ENCODE data around the gene CACNA1B.

CACNA1B gene

DNA sequence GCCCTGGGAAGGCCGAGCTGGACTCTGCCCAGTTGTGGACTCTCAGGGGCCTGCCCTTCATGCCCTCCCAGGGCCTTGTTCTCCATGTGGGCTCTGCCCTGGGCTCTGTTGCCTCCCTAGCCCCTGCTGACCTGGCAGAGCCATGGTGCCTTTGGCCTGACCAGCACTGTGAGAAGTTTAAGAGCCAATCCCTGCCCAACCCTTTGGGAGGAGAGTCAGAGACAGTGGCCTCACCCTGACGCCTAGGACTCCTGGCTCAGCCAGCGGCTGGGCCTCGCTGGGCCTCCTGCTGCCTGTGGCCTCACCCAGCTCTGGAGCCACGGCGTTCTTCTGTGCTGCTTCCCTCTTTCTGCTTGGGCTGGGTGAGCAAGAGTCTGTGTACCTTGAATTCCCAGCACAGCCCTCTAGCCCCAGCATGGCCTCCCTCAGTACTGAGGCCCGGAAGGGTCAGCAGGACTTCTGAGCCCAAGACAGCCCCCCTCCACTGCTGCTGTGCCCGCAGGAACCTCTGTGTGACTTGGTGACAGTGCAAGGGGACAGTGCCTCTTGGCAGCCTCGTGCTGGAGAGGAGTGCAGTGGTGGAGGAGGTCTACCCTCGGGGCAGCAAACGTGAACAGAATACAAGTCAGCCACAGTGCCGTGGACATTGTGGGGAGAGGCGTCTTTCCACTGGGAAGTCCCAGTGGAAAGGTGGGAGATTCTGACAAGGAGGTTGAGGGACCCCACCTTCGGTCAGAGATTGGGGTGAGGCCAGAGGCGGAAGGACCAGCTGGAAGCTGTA is 97.4 kb downstream of the CACNA1B start:
- Histone ChIP-seq H3K27me3 (ENCODE audit: control insufficient read depth in 1 of 2, insufficient read depth in 2 of 2, low read length in 2 of 2) (peaks cover 5 to 6% of the 10 kb centered on the region in 2 donors), H3K9ac (ENCODE audit: low read length in 2 of 2) (no peak overlapping the region), H3K9me3 (ENCODE audit: control insufficient read depth in 2 of 2, low read length in 2 of 2) (no peaks in the 10 kb centered on the region), H3K4me3 (ENCODE audit: low read length in 2 of 2) (no peak overlapping the region), H3K36me3 (ENCODE audit: control insufficient read depth in 2 of 2, insufficient read depth in 2 of 2, low read length in 2 of 2) (no peaks in the 10 kb centered on the region), H3K27ac (ENCODE audit: low read length) (no peak overlapping the region), H3K4me1 (ENCODE audit: control insufficient read depth, insufficient read depth, low read length) (no peaks in the 10 kb centered on the region)

- H3K4me3 ChIP-seq (ENCODE audit: low read length in 2 of 2): no peak overlapping the region
- no peak overlapping the region for H3K9ac ChIP-seq (ENCODE audit: low read length in 2 of 2)
- H3K36me3 ChIP-seq (ENCODE audit: control insufficient read depth in 2 of 2, insufficient read depth in 2 of 2, low read length in 2 of 2): no peaks in the 10 kb centered on the region
- no peaks in the 10 kb centered on the region for H3K9me3 ChIP-seq (ENCODE audit: control insufficient read depth in 2 of 2, low read length in 2 of 2)
- H3K27me3 ChIP-seq (ENCODE audit: control insufficient read depth in 1 of 2, insufficient read depth in 2 of 2, low read length in 2 of 2): peaks cover 5 to 6% of the 10 kb centered on the region in 2 donors
- no peaks in the 10 kb centered on the region for H3K4me1 ChIP-seq (ENCODE audit: control insufficient read depth, insufficient read depth, low read length)
- H3K27ac ChIP-seq (ENCODE audit: low read length): no peak overlapping the region
These were observed 97.9 kb downstream of the CACNA1B start for GRCh38 chr9:137975527-137975913.

GRCh38 chr9:137975936-137976565 is 98.5 kb downstream of the CACNA1B start:
- Histone ChIP-seq H3K4me1 (ENCODE audit: control insufficient read depth, insufficient read depth, low read length) (no peaks in the 10 kb centered on the region), H3K9ac (ENCODE audit: low read length in 2 of 2) (no peak overlapping the region), H3K9me3 (ENCODE audit: control insufficient read depth in 2 of 2, low read length in 2 of 2) (no peaks in the 10 kb centered on the region), H3K4me3 (ENCODE audit: low read length in 2 of 2) (no peak overlapping the region), H3K36me3 (ENCODE audit: control insufficient read depth in 2 of 2, insufficient read depth in 2 of 2, low read length in 2 of 2) (no peaks in the 10 kb centered on the region), H3K27ac (ENCODE audit: low read length) (no peak overlapping the region), H3K27me3 (ENCODE audit: control insufficient read depth in 1 of 2, insufficient read depth in 2 of 2, low read length in 2 of 2) (peaks cover 5 to 6% of the 10 kb centered on the region in 2 donors)

DNA sequence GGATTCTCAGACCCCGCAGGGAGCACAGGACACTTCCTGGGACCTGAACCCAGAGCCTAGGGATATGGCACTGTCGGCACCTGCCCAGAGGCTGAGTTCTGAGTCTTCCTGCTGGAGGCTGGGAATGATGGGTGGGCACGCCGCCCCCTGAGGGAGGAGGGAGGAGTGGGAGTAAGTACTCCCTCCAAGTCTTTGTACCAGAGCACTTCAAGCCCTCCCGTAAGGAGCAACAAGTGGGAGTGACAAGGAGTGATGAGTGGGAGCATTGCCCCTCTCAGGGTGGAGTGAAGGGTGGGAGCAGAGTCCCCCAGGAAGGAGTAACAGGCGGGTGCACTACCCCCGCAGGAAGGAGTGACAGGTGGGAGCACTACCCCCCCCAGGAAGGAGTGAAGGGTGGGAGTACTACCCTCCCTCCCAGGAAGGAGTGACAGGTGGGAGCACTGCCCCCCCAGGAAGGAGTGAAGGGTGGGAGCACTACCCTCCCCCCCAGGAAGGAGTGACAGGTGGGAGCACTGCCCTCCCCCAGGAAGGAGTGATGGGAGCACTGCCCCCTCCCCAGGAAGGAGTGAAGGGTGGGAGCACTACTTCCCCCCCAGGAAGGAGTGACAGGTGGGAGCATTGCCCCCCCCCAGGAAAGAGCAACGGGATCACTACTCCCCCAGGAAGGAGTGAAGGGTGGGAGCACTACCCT is 100.1 kb downstream of the CACNA1B start:
- Histone ChIP-seq H3K9me3 (ENCODE audit: control insufficient read depth in 2 of 2, low read length in 2 of 2) (peaks cover 0 to 2% of the 10 kb centered on the region in 2 donors), H3K4me3 (ENCODE audit: low read length in 2 of 2) (no peak overlapping the region), H3K36me3 (ENCODE audit: control insufficient read depth in 2 of 2, insufficient read depth in 2 of 2, low read length in 2 of 2) (no peaks in the 10 kb centered on the region), H3K27ac (ENCODE audit: low read length) (no peak overlapping the region), H3K9ac (ENCODE audit: low read length in 2 of 2) (no peak overlapping the region), H3K27me3 (ENCODE audit: control insufficient read depth in 1 of 2, insufficient read depth in 2 of 2, low read length in 2 of 2) (peaks cover 0 to 4% of the 10 kb centered on the region in 2 donors), H3K4me1 (ENCODE audit: control insufficient read depth, insufficient read depth, low read length) (no peaks in the 10 kb centered on the region)

DNA sequence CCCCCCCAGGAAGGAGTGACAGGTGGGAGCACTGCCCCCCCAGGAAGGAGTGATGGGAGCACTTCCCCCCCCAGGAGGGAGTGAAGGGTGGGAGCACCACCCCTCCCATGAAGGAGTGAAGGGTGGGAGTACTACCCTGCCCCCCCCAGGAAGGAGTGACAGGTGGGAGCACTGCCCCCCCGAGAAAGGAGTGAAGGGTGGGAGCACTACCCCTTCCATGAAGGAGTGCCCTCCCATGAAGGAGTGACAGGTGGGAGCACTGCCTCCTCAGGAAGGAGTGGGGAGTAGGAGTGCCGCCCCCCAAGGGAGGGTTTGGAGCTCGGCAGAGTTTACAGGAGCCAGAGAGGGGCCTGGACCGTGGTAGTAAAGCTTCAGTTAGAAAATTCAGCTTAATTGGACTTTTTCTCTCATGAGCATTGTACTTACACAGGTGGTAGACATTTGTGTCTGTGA is 100.7 kb downstream of the CACNA1B start:
- H3K9me3 ChIP-seq (ENCODE audit: control insufficient read depth in 2 of 2, low read length in 2 of 2): peaks cover 0 to 2% of the 10 kb centered on the region in 2 donors
- H3K4me3 ChIP-seq (ENCODE audit: low read length in 2 of 2): no peak overlapping the region
- no peaks in the 10 kb centered on the region for H3K4me1 ChIP-seq (ENCODE audit: control insufficient read depth, insufficient read depth, low read length)
- no peak overlapping the region for H3K27ac ChIP-seq (ENCODE audit: low read length)
- no peak overlapping the region for H3K9ac ChIP-seq (ENCODE audit: low read length in 2 of 2)
- peaks cover 0 to 3% of the 10 kb centered on the region in 2 donors for H3K27me3 ChIP-seq (ENCODE audit: control insufficient read depth in 1 of 2, insufficient read depth in 2 of 2, low read length in 2 of 2)
- H3K36me3 ChIP-seq (ENCODE audit: control insufficient read depth in 2 of 2, insufficient read depth in 2 of 2, low read length in 2 of 2): no peaks in the 10 kb centered on the region

DNA sequence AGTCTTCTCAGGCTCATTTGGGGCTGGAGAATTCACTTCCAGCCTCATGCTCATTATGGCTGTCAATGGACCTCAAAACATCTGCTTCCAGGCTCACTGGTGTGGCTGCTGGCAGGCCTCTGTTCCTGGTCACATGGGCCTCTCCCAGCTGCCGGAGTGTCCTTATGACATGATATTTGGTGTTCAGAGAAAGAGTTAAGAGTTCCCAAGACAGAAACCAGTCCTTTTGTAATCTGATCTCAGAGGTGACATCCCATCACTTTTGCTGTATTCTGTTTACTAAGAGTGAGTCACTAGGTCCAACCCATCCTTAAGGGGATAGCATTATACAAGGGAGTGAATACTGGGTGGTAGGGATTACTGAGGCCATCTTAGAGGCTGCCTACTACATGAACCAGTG is 104.6 kb downstream of the CACNA1B start:
- H3K4me3 ChIP-seq (ENCODE audit: low read length in 2 of 2): no peak overlapping the region
- H3K9ac ChIP-seq (ENCODE audit: low read length in 2 of 2): no peak overlapping the region
- H3K27ac ChIP-seq (ENCODE audit: low read length): no peak overlapping the region
- no peaks in the 10 kb centered on the region for H3K4me1 ChIP-seq (ENCODE audit: control insufficient read depth, insufficient read depth, low read length)
- peaks cover 0 to under 1% of the 10 kb centered on the region in 2 donors for H3K27me3 ChIP-seq (ENCODE audit: control insufficient read depth in 1 of 2, insufficient read depth in 2 of 2, low read length in 2 of 2)
- peaks cover 0 to 2% of the 10 kb centered on the region in 2 donors for H3K9me3 ChIP-seq (ENCODE audit: control insufficient read depth in 2 of 2, low read length in 2 of 2)
- no peaks in the 10 kb centered on the region for H3K36me3 ChIP-seq (ENCODE audit: control insufficient read depth in 2 of 2, insufficient read depth in 2 of 2, low read length in 2 of 2)

DNA sequence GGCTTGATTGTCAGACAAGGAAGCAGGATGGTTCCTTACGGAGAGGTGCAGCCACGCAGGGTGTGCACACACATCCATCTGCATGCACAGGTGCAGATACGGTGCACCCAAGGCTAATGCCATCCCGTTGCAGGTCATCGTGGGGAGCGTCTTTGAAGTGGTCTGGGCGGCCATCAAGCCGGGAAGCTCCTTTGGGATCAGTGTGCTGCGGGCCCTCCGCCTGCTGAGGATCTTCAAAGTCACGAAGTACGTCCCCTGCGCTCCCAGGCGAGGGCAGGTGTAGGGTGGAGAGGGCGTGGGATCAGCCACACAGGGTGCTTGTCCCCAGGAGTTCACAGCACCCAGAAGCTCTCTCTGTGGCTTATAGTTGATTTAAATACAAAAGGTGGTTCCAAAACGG is 106.4 kb downstream of the CACNA1B start:
- Histone ChIP-seq H3K9ac (ENCODE audit: low read length in 2 of 2) (no peak overlapping the region), H3K4me1 (ENCODE audit: control insufficient read depth, insufficient read depth, low read length) (no peaks in the 10 kb centered on the region), H3K9me3 (ENCODE audit: control insufficient read depth in 2 of 2, low read length in 2 of 2) (peaks cover 0 to 2% of the 10 kb centered on the region in 2 donors), H3K27ac (ENCODE audit: low read length) (no peak overlapping the region), H3K36me3 (ENCODE audit: control insufficient read depth in 2 of 2, insufficient read depth in 2 of 2, low read length in 2 of 2) (no peaks in the 10 kb centered on the region), H3K4me3 (ENCODE audit: low read length in 2 of 2) (no peak overlapping the region), H3K27me3 (ENCODE audit: control insufficient read depth in 1 of 2, insufficient read depth in 2 of 2, low read length in 2 of 2) (peaks cover 0 to 6% of the 10 kb centered on the region in 2 donors)

DNA sequence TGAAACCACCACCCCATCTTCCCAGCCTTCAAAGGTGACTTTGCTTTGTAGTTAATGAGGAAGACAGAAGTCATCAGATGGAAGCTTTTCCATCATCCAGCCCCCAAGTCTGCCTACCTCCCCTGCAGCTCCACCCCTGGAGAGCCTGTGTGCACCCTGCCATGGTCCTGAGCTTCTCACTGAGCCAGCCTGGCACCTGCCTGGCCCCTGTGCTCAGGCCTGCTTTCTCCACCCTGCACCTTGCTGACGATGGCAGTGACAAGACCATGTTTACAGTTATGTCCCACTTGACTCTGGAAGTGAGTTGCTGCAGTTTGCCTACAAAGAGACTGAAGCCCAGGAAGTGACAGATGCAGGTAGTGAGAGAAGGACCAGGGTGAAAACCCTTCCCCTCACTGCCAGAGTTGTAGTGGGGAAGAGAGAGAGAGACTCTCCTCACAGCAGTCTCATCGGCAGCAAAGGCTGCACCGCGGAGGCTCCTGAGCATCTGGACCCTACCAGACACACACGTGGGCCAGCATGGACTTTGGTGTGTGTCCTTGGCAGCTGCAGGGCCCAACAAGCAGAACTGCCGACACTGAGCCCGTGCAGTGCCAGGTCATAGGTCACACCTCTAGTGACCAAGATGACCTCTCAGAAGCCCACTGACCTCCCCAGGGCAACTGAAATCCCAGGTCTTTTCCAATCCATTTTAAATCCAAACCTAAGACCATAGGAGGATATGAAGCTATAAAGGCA is 107.1 kb downstream of the CACNA1B start:
- Histone ChIP-seq H3K36me3 (ENCODE audit: control insufficient read depth in 2 of 2, insufficient read depth in 2 of 2, low read length in 2 of 2) (no peaks in the 10 kb centered on the region), H3K27me3 (ENCODE audit: control insufficient read depth in 1 of 2, insufficient read depth in 2 of 2, low read length in 2 of 2) (peaks cover 0 to 6% of the 10 kb centered on the region in 2 donors), H3K4me3 (ENCODE audit: low read length in 2 of 2) (no peak overlapping the region), H3K4me1 (ENCODE audit: control insufficient read depth, insufficient read depth, low read length) (no peaks in the 10 kb centered on the region), H3K27ac (ENCODE audit: low read length) (no peak overlapping the region), H3K9ac (ENCODE audit: low read length in 2 of 2) (no peak overlapping the region), H3K9me3 (ENCODE audit: control insufficient read depth in 2 of 2, low read length in 2 of 2) (peaks cover 0 to 2% of the 10 kb centered on the region in 2 donors)

DNA sequence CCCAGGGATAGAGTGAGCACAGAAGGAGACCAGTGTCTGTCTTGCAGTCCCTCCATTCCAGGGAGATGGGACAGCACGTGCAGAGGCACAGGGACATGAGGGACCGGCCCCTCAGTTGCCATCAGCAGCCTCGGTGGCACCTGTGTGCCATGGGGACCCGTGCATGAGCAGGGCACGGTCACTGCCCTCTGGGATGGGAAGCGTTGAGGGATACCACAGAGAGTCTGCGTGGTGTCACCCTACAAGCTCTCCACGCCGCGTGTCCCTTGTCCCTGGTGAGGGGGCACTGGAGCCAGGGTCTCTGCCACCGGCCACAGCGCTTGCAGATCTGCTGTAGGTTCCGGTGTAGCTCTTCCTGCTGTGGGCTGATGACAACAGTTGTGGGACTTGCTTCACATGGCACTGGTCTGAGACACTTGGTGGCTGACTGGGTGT is 108.1 kb downstream of the CACNA1B start:
- peaks cover 0 to 6% of the 10 kb centered on the region in 2 donors for H3K27me3 ChIP-seq (ENCODE audit: control insufficient read depth in 1 of 2, insufficient read depth in 2 of 2, low read length in 2 of 2)
- no peaks in the 10 kb centered on the region for H3K36me3 ChIP-seq (ENCODE audit: control insufficient read depth in 2 of 2, insufficient read depth in 2 of 2, low read length in 2 of 2)
- H3K9ac ChIP-seq (ENCODE audit: low read length in 2 of 2): no peak overlapping the region

More for the DNA sequence above, 108.1 kb downstream of the CACNA1B start:
- Histone ChIP-seq H3K27ac (ENCODE audit: low read length) (no peak overlapping the region), H3K4me1 (ENCODE audit: control insufficient read depth, insufficient read depth, low read length) (no peaks in the 10 kb centered on the region), H3K9me3 (ENCODE audit: control insufficient read depth in 2 of 2, low read length in 2 of 2) (peaks cover 0 to 2% of the 10 kb centered on the region in 2 donors), H3K4me3 (ENCODE audit: low read length in 2 of 2) (no peak overlapping the region)

Measured in stomach smooth muscle (tissue), 2 donors.